Testis (tissue), 3 donors: ENCODE measurements around the gene HNRNPF. TPM values are rescaled to one million over a fixed set of nuclear protein-coding genes. Genes with fewer than 3 reads are reported as not detected.

Source experiments
- DNase-seq: peaks from one replicate; pipeline ENCODE4 v3.0.0-alpha.2; 2019
- H3K27ac ChIP-seq, 2 donors: fragments of 200-600 bp; sonication (generic); one replicate each; pipeline ENCODE4 v1.5.1; 2019
- H3K27me3 ChIP-seq: fragments of 200-600 bp; sonication (generic); one replicate; pipeline ENCODE4 v1.5.1; 2019
- H3K36me3 ChIP-seq: fragments of 200-600 bp; sonication (generic); one replicate; pipeline ENCODE4 v1.5.1; 2017; ENCODE audit warnings: low read depth; ENCODE audit errors: missing control alignments
- H3K4me1 ChIP-seq: fragments of 200-600 bp; sonication (generic); one replicate; pipeline ENCODE4 v1.5.1; 2019
- H3K4me3 ChIP-seq, 2 donors: fragments of 200-600 bp; sonication (generic); one replicate each; pipeline ENCODE4 v1.5.1; 2017 to 2019
- H3K9me3 ChIP-seq: fragments of 200-600 bp; sonication (generic); one replicate; pipeline ENCODE4 v1.5.1; 2017
- POLR2A ChIP-seq: fragments of 450-650 bp; IDR thresholded peaks from one replicate; pipeline ENCODE4 v1.6.1; 2017; ENCODE audit warnings: antibody characterized with exemption, mild to moderate bottlenecking, moderate library complexity
- WGBS, 2 donors: methylation state at CpG; one replicate each; pipeline ENCODE4 v1.1.5; 2018; 5-methylcytosine and 5-hydroxymethylcytosine counted together
- intact Hi-C: fragments of 100-400 bp; cut with DNase I; formaldehyde crosslinking; loops from one replicate; pipeline ENCODE4 v1.15.1; 2023; ENCODE audit warnings: low total_unique reads
- polyA plus RNA-seq: library from polyadenylated mRNA; stranded (reverse); fragments of 350-450 nt; fragmentation: Illumina TruSeq; extraction: RNeasy Lipid Tissue Mini Kit (QIAGEN cat#74804); gene quantifications from one replicate; pipeline ENCODE4 v1.2.3, GENCODE V29; 2014; ENCODE audit warnings: low read depth, low replicate concordance; ENCODE audit not compliant: insufficient read depth
- total RNA-seq, 2 donors: library from RNA; depleted of rRNA; stranded (reverse); fragments of >200 nt; gene quantifications; one replicate each; pipeline ENCODE4 v1.2.3, GENCODE V29; 2016
- TF ChIP-seq, protein P1 (sequence below), 3 experiments: fragments of 450-650 bp in 2 of 3; fragments of 200-600 bp in 1 of 3; sonication (generic) in 1 of 3; IDR thresholded peaks; one replicate each; pipeline ENCODE4 v1.5.1; 2016 to 2019; ENCODE audit warnings: antibody characterized with exemption in 3 of 3, mild to moderate bottlenecking in 2 of 3, moderate library complexity in 1 of 3

The HNRNPF gene
- total and polyA plus RNA-seq, 3 donors from 2014 or later = 120 to 232 (median 159) TPM

DNA sequence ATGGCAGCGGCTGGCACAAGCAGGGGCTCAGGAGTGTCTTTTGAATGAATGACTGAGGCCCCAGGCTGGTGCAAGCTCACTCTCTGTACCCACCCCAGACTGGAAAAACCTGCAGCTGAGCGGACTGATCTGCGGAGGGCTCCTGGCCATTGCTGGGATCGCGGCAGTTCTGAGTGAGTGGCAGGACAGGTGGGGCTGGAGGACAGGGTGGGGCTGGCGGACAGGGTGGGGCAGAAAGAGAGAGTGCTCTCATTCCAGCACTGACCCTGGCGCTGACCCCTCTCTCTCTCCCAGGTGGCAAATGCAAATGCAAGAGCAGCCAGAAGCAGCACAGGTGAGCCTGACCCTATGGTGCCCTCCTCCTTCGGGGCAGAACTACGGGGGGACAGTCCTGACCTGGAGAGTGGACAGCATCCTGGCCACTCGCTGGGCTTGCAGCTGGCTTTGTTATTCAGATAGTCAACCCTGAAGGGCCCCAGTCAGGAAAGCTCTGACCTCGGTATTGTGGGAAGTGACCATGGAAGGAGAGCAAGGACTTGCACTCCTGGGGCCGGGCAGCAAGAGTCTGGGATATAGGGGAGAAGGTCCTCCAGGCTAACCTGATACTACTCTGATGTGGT is 33.5 kb downstream of the HNRNPF start:
- intact Hi-C loops = no loop called here
- TF ChIP-seq, protein P1, sequence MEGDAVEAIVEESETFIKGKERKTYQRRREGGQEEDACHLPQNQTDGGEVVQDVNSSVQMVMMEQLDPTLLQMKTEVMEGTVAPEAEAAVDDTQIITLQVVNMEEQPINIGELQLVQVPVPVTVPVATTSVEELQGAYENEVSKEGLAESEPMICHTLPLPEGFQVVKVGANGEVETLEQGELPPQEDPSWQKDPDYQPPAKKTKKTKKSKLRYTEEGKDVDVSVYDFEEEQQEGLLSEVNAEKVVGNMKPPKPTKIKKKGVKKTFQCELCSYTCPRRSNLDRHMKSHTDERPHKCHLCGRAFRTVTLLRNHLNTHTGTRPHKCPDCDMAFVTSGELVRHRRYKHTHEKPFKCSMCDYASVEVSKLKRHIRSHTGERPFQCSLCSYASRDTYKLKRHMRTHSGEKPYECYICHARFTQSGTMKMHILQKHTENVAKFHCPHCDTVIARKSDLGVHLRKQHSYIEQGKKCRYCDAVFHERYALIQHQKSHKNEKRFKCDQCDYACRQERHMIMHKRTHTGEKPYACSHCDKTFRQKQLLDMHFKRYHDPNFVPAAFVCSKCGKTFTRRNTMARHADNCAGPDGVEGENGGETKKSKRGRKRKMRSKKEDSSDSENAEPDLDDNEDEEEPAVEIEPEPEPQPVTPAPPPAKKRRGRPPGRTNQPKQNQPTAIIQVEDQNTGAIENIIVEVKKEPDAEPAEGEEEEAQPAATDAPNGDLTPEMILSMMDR (IDR thresholded peaks at IDR 0.05) = no peak
- no peak for TF ChIP-seq POLR2A
- no peaks in the 10 kb centered on the region for H3K36me3 ChIP-seq
- no peaks in the 10 kb centered on the region for H3K27me3 ChIP-seq
- H3K9me3 ChIP-seq = no peaks in the 10 kb centered on the region
- WGBS, 2 donors = 86 to 89% methylated on average over 9 to 12 of the region's 12 CpGs
- no peak overlapping the region for H3K4me3 ChIP-seq
- no peaks in the 10 kb centered on the region for H3K4me1 ChIP-seq
- no peak overlapping the region for H3K27ac ChIP-seq
- DNase-seq = no peak

DNA sequence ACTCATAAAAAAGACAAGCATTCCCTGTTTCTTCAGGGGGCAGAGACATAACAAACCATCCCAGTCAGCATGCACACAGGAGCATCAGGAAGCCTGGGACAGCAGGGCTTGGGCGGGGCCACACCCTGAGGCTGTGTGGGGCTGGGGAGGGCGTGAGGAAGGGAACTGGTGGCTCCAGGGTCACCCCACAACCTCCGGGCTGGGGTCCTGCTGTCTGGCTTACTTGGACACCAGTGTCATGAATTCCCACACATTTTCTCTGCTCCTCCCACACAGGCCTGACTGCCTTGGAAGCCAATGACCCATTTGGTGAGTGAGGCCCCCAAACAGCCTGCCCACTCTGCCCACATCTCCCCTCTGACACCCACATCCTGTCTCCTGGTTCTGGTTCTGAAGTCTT is 34.8 kb downstream of the HNRNPF start:
- Histone ChIP-seq H3K27ac (no peak overlapping the region), H3K4me1 (no peaks in the 10 kb centered on the region), H3K4me3 (no peak overlapping the region), H3K27me3 (no peaks in the 10 kb centered on the region), H3K9me3 (no peaks in the 10 kb centered on the region), H3K36me3 (no peaks in the 10 kb centered on the region)
- intact Hi-C loops = no loop called here
- WGBS, 2 donors = 75 to 79% methylated on average over 3 of the region's 3 CpGs
- DNase-seq = no peak
- TF ChIP-seq, protein P1 (IDR thresholded peaks at IDR 0.05) = no peak
- TF ChIP-seq POLR2A = no peak

DNA sequence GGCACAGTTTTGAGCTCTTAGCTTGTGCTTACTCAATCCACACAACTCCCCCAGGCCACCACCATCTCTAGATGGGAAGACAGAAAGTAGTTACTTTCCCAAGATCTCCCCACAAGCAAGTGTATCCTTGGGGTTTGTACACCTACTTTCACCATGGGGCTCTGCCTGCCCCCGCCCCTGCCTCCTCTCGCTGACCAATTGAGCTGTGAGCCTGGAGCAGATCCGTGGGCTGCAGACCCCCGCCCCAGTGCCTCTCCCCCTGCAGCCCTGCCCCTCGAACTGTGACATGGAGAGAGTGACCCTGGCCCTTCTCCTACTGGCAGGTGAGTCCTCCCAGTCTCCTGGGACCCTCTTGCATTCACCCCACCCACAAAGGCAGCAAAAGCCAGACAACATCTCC is 35.5 kb downstream of the HNRNPF start:
- no peak overlapping the region for H3K4me3 ChIP-seq
- intact Hi-C loops = no loop called here
- TF ChIP-seq, protein P1 (IDR thresholded peaks at IDR 0.05) = no peak
- no peak for TF ChIP-seq POLR2A
- H3K4me1 ChIP-seq = no peaks in the 10 kb centered on the region
- no peaks in the 10 kb centered on the region for H3K27me3 ChIP-seq
- WGBS, 2 donors = 57 to 71% methylated on average over 2 to 5 of the region's 5 CpGs
- DNase-seq = no peak
- no peaks in the 10 kb centered on the region for H3K36me3 ChIP-seq
- no peak overlapping the region for H3K27ac ChIP-seq
- H3K9me3 ChIP-seq = no peaks in the 10 kb centered on the region

DNA sequence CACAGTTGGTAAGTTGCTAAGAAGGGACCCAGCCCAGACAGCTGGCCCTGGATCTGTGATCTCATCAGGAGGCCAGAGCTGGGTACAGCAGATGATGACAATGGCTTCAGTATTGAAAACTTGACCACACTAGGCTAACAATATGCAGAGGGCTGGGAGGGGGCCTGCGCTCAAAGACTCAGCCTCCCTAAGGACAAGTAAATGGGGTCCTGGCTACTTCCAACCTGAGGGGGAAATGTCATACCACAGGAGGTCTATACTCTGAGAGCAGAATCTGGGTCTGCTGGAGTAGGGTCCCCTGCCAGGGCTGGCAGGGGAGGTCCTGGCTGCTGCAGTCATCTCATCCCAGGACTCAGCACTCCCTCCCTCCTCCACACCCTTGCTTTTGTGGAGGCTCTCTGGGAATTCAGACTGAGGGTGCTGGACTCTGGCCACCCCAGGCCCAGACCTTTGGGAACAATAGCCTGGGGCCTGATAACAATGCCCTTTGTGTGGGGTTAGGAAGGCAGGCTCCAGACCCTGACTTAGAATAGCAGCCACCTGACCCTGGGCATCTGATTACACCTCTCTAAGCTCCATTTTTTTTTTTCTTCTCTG is 36.1 kb downstream of the HNRNPF start:
- Histone ChIP-seq H3K27ac (no peak overlapping the region), H3K4me1 (no peaks in the 10 kb centered on the region), H3K27me3 (no peaks in the 10 kb centered on the region), H3K4me3 (no peak overlapping the region), H3K9me3 (no peaks in the 10 kb centered on the region), H3K36me3 (no peaks in the 10 kb centered on the region)
- no peak for DNase-seq
- intact Hi-C loops = no loop called here
- TF ChIP-seq, protein P1 (IDR thresholded peaks at IDR 0.05) = no peak
- TF ChIP-seq POLR2A = no peak
- WGBS, 2 donors = 100% methylated on average over 1 of the region's 1 CpG

DNA sequence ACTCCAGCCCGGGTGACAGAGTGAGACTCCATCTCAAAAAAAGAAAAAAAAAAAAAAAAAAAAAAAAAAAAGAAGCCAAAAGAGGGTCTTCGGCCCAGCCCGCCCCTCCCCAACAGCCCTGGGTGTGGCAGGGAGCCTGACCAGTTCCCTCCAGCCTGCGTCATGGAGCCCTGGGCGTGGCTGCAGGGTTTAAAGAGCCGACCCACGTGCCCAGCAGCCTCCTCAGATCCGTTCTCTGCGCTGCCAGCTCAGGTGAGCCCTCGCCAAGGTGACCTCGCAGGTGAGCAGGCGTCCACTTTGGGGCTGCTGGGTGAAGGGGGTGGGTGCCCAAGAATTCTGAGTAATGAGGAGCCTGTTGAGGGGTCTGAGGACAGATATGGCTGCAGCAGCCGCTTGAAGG is 37.6 kb downstream of the HNRNPF start, which contains the start of gene FXYD4:
TSS of gene FXYD4 (plus strand) at position 219 of the 400 bp plus-strand sequence. CDS start 2,111 bp downstream, outside the sequence.
- Histone ChIP-seq H3K4me1 (no peaks in the 10 kb centered on the region), H3K27ac (no peak within 1 kb of the TSS), H3K9me3 (no peaks in the 10 kb centered on the region), H3K27me3 (no peaks in the 10 kb centered on the region), H3K36me3 (no peaks in the 10 kb centered on the region), H3K4me3 (no peak within 1 kb of the TSS)
- 76 to 91% methylated on average over 9 to 13 of the region's 13 CpGs for WGBS, 2 donors
- DNase-seq = no peak
- intact Hi-C loops = no loop called here
- TF ChIP-seq, protein P1 (IDR thresholded peaks at IDR 0.05) = no peak
- TF ChIP-seq POLR2A = no peak
